HFFc6 (cell line): ENCODE measurements around the gene HOXA3. TPM values are rescaled to one million over a fixed set of nuclear protein-coding genes. Genes with fewer than 3 reads are reported as not detected.
A peak's percentile ranks its signal among the peaks of the same experiment; 100 is the strongest.

Experiments used
- DNase-seq: peaks from one replicate; pipeline ENCODE4 v3.0.0-alpha.2; 2018
- H3K27ac Mint-ChIP-seq: 2 replicates; pipeline ENCODE4 v1.8.0; 2020; ENCODE audit warnings: mild to moderate bottlenecking, mixed read lengths
- H3K27me3 Mint-ChIP-seq: 2 replicates; pipeline ENCODE4 v1.8.0; 2021; ENCODE audit warnings: mild to moderate bottlenecking, moderate library complexity, mixed read lengths; ENCODE audit not compliant: insufficient read depth
- H3K36me3 Mint-ChIP-seq: 2 replicates; pipeline ENCODE4 v1.8.0; 2021; ENCODE audit warnings: low read depth, mixed read lengths
- H3K4me1 Mint-ChIP-seq: 2 replicates; pipeline ENCODE4 v1.8.0; 2020; ENCODE audit warnings: low read depth, mixed read lengths
- H3K4me3 Mint-ChIP-seq: 2 replicates; pipeline ENCODE4 v1.8.0; 2020; ENCODE audit warnings: mild to moderate bottlenecking, moderate library complexity, mixed read lengths
- H3K9me3 Mint-ChIP-seq: 2 replicates; pipeline ENCODE4 v1.8.0; 2020; ENCODE audit warnings: mild to moderate bottlenecking, mixed read lengths
- CTCF ChIP-seq: fragments of 200-600 bp; sonication (generic); IDR thresholded peaks from 2 replicates; pipeline ENCODE4 v1.5.0; 2021; ENCODE audit warnings: antibody characterized with exemption, mild to moderate bottlenecking
- total RNA-seq, 6 experiments: library from RNA; stranded (reverse); fragmentation: NEBNext Ultra II Directional; extraction: Animal tissue kit (Norgen Biotek cat#: 25700); gene quantifications; 2 replicates in 1 of 6; 3 replicates in 5 of 6; pipeline ENCODE4 v1.2.3, GENCODE V29; 2021

HOXA3 gene
- total RNA-seq, 6 experiments from 2014 or later: 0.33 to 1.9 (median 1.1) TPM

- no peak for TF ChIP-seq CTCF
- Mint-ChIP-seq H3K9me3 (no peaks in the 10 kb centered on the region), H3K4me1 (peaks cover 41% of the 10 kb centered on the region), H3K27ac (peak overlapping the region; percentile 99), H3K4me3 (peak overlapping the region; percentile 96), H3K27me3 (peaks cover 33% of the 10 kb centered on the region), H3K36me3 (peaks cover 70% of the 10 kb centered on the region)
- peak; percentile 65 for DNase-seq
Measured at GRCh38 chr7:27167916-27168264, 15.5 kb upstream of the HOXA3 start.

GRCh38 chr7:27166531-27167505, 14.4 kb upstream of the HOXA3 start:
- H3K36me3 Mint-ChIP-seq: peaks cover 72% of the 10 kb centered on the region
- peaks cover 27% of the 10 kb centered on the region for H3K27me3 Mint-ChIP-seq
- no peaks in the 10 kb centered on the region for H3K9me3 Mint-ChIP-seq
- H3K27ac Mint-ChIP-seq: peak overlapping the region; percentile 99
- no peak for TF ChIP-seq CTCF
- H3K4me3 Mint-ChIP-seq: peak overlapping the region; percentile 96
- peak; percentile 66 for DNase-seq
- H3K4me1 Mint-ChIP-seq: peaks cover 33% of the 10 kb centered on the region

GRCh38 chr7:27165996-27166530, 13.7 kb upstream of the HOXA3 start:
- Mint-ChIP-seq H3K9me3 (no peaks in the 10 kb centered on the region), H3K4me3 (peak overlapping the region; percentile 96), H3K27me3 (peaks cover 19% of the 10 kb centered on the region)

GRCh38 chr7:27165089-27165995, 13.0 kb upstream of the HOXA3 start, which contains the start of gene HOXA9:
Gene HOXA9, minus strand, starts transcription at chr7:27165537. Its CDS starts 80 bp downstream, at chr7:27165457.
- H3K4me1 Mint-ChIP-seq: peaks cover 22% of the 10 kb centered on the region
- H3K36me3 Mint-ChIP-seq: peaks cover 57% of the 10 kb centered on the region
- peak; percentile 96 for DNase-seq
- H3K4me3 Mint-ChIP-seq: peak within 1 kb of the TSS; percentile 96
- H3K9me3 Mint-ChIP-seq: no peaks in the 10 kb centered on the region
- H3K27ac Mint-ChIP-seq: peak within 1 kb of the TSS; percentile 99
- peaks cover 19% of the 10 kb centered on the region for H3K27me3 Mint-ChIP-seq
- TF ChIP-seq CTCF: peak; percentile 33; the same call in 1 of the 2 replicates

More at GRCh38 chr7:27165996-27166530, 13.7 kb upstream of the HOXA3 start:
- Mint-ChIP-seq H3K27ac (peak overlapping the region; percentile 99), H3K36me3 (peaks cover 64% of the 10 kb centered on the region), H3K4me1 (peaks cover 25% of the 10 kb centered on the region)
- DNase-seq: peak; percentile 64
- TF ChIP-seq CTCF: no peak

GRCh38 chr7:27164367-27165088, 12.1 kb upstream of the HOXA3 start:
- peak; percentile 55; the same call in 1 of the 2 replicates for TF ChIP-seq CTCF
- Mint-ChIP-seq H3K27ac (peak overlapping the region; percentile 99), H3K36me3 (peaks cover 53% of the 10 kb centered on the region), H3K4me3 (peak overlapping the region; percentile 96), H3K9me3 (no peaks in the 10 kb centered on the region), H3K4me1 (peaks cover 22% of the 10 kb centered on the region), H3K27me3 (peaks cover 17% of the 10 kb centered on the region)
- DNase-seq: no peak
